ENCODE results near the gene RASGEF1C. TPM values are rescaled to one million over a fixed set of nuclear protein-coding genes. Genes with fewer than 3 reads are reported as not detected.

RASGEF1C gene
- total RNA-seq, 1 donor from 2014 or later: not detected

- FAIRE-seq (no peak), DNase-seq (ENCODE audit: low read depth) (peak; percentile 61)
- Histone ChIP-seq H3K4me3 (ENCODE audit: low read depth, low read length) (peak within 1 kb of the TSS; percentile 83), H3K36me3 (ENCODE audit: control insufficient read depth, insufficient read depth, low read length) (no peaks in the 10 kb centered on the region), H3K27me3 (ENCODE audit: control insufficient read depth, insufficient read depth, low read length) (no peaks in the 10 kb centered on the region)
- TF ChIP-seq, protein P1, sequence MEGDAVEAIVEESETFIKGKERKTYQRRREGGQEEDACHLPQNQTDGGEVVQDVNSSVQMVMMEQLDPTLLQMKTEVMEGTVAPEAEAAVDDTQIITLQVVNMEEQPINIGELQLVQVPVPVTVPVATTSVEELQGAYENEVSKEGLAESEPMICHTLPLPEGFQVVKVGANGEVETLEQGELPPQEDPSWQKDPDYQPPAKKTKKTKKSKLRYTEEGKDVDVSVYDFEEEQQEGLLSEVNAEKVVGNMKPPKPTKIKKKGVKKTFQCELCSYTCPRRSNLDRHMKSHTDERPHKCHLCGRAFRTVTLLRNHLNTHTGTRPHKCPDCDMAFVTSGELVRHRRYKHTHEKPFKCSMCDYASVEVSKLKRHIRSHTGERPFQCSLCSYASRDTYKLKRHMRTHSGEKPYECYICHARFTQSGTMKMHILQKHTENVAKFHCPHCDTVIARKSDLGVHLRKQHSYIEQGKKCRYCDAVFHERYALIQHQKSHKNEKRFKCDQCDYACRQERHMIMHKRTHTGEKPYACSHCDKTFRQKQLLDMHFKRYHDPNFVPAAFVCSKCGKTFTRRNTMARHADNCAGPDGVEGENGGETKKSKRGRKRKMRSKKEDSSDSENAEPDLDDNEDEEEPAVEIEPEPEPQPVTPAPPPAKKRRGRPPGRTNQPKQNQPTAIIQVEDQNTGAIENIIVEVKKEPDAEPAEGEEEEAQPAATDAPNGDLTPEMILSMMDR (IDR thresholded peaks at IDR 0.05; ENCODE audit: insufficient read depth, low read length, severe bottlenecking): no peak
These were observed 137.3 kb downstream of the RASGEF1C start, which contains the start of gene RNF130 for GRCh38 chr5:180071531-180072255. Gene RNF130 (minus strand): TSS chr5:180071759. CDS start chr5:180071702, 57 bp downstream.

DNA sequence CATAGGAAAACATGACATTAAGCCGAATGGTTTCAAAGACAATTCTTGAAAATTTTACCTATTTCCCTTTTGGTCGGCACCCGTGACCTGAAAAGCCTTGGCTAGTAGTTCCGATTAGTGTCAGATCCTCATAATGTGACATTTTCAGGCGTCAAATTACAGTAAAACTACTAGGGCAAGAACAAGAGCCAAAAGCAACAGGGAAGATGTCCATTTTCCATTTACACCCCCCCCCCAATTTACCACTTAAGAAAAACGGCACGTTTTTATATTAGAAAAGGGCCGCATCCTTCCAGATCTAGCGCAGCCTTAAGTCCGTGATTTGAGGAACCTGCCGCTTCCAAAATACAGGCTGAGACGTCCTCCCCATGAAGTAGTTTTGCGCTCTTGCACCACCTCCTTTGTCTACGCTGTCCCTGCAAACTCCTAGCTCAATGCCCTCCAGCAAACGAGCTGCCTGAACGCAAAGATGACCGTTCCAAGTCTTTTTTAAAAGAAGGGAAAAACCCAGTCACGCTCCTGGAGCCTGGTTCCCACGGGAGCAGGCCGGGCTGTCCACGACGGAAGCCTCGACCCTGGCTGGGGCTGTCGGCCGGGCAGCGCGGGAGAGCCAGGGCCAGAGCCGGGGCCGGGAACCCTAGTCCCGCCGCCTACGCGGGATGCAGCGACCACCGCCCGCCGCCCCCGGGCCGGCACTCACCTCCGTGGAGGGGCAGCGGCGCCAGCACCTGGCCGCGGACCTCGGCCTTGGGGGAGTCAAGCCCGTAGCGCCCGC is 138.1 kb downstream of the RASGEF1C start:
- Histone ChIP-seq H3K36me3 (ENCODE audit: control insufficient read depth, insufficient read depth, low read length) (no peaks in the 10 kb centered on the region), H3K4me3 (ENCODE audit: low read depth, low read length) (peak overlapping the region; percentile 83), H3K27me3 (ENCODE audit: control insufficient read depth, insufficient read depth, low read length) (no peaks in the 10 kb centered on the region)
- no peak for FAIRE-seq
- peak; percentile 56 for DNase-seq (ENCODE audit: low read depth)
- TF ChIP-seq, protein P1 (IDR thresholded peaks at IDR 0.05; ENCODE audit: insufficient read depth, low read length, severe bottlenecking): no peak

- FAIRE-seq (no peak), DNase-seq (ENCODE audit: low read depth) (peak; percentile 18)
- Histone ChIP-seq H3K4me3 (ENCODE audit: low read depth, low read length) (no peak overlapping the region), H3K27me3 (ENCODE audit: control insufficient read depth, insufficient read depth, low read length) (no peaks in the 10 kb centered on the region), H3K36me3 (ENCODE audit: control insufficient read depth, insufficient read depth, low read length) (no peaks in the 10 kb centered on the region)
- TF ChIP-seq, protein P1 (IDR thresholded peaks at IDR 0.05; ENCODE audit: insufficient read depth, low read length, severe bottlenecking): no peak
These were observed 139.3 kb downstream of the RASGEF1C start for GRCh38 chr5:180069589-180070247.

- FAIRE-seq: no peak
- H3K36me3 ChIP-seq (ENCODE audit: control insufficient read depth, insufficient read depth, low read length): no peaks in the 10 kb centered on the region
- TF ChIP-seq, protein P1 (IDR thresholded peaks at IDR 0.05; ENCODE audit: insufficient read depth, low read length, severe bottlenecking): no peak
- no peak for DNase-seq (ENCODE audit: low read depth)
- H3K27me3 ChIP-seq (ENCODE audit: control insufficient read depth, insufficient read depth, low read length): no peaks in the 10 kb centered on the region
- no peak overlapping the region for H3K4me3 ChIP-seq (ENCODE audit: low read depth, low read length)
These were observed 140.4 kb downstream of the RASGEF1C start for GRCh38 chr5:180068519-180069090.

- H3K4me3 ChIP-seq (ENCODE audit: low read depth, low read length): no peak overlapping the region
- FAIRE-seq (no peak), DNase-seq (ENCODE audit: low read depth) (no peak)
- no peaks in the 10 kb centered on the region for H3K36me3 ChIP-seq (ENCODE audit: control insufficient read depth, insufficient read depth, low read length)
- no peaks in the 10 kb centered on the region for H3K27me3 ChIP-seq (ENCODE audit: control insufficient read depth, insufficient read depth, low read length)
- TF ChIP-seq, protein P1 (IDR thresholded peaks at IDR 0.05; ENCODE audit: insufficient read depth, low read length, severe bottlenecking): no peak
These were observed 141.0 kb downstream of the RASGEF1C start for GRCh38 chr5:180067986-180068385.

Measured in bronchial epithelial cell (primary cell).